Osteocyte (in vitro differentiated cells): Measurements from ENCODE around the gene ABCC1. TPM values are rescaled to one million over a fixed set of nuclear protein-coding genes. Genes with fewer than 3 reads are reported as not detected.

Source experiments
- DNase-seq: peaks from one replicate; pipeline ENCODE4 v3.0.0; 2021; ENCODE audit warnings: mixed read lengths; ENCODE audit not compliant: unreplicated experiment; ENCODE audit errors: extremely low spot score
- H3K27ac Mint-ChIP-seq: one replicate; pipeline ENCODE4 v1.8.0; 2021; ENCODE audit warnings: mild to moderate bottlenecking, mixed read lengths; ENCODE audit not compliant: unreplicated experiment
- H3K27me3 Mint-ChIP-seq: one replicate; pipeline ENCODE4 v1.8.0; 2021; ENCODE audit warnings: mixed read lengths; ENCODE audit not compliant: unreplicated experiment
- H3K36me3 Mint-ChIP-seq: one replicate; pipeline ENCODE4 v1.8.0; 2021; ENCODE audit warnings: mixed read lengths; ENCODE audit not compliant: unreplicated experiment
- H3K4me1 Mint-ChIP-seq: one replicate; pipeline ENCODE4 v1.8.0; 2021; ENCODE audit warnings: mixed read lengths; ENCODE audit not compliant: unreplicated experiment
- H3K4me3 Mint-ChIP-seq: one replicate; pipeline ENCODE4 v1.8.0; 2021; ENCODE audit warnings: mild to moderate bottlenecking, moderate library complexity, mixed read lengths; ENCODE audit not compliant: unreplicated experiment
- H3K9me3 Mint-ChIP-seq: one replicate; pipeline ENCODE4 v1.8.0; 2021; ENCODE audit warnings: mixed read lengths; ENCODE audit not compliant: unreplicated experiment
- CTCF ChIP-seq: fragments of 200-600 bp; sonication (generic); IDR thresholded peaks from 2 replicates; pipeline ENCODE4 v1.5.0; 2021; ENCODE audit warnings: antibody characterized with exemption, mild to moderate bottlenecking, moderate library complexity
- total RNA-seq: library from RNA; stranded (reverse); gene quantifications from 2 replicates; pipeline ENCODE4 v1.2.1, GENCODE V29; 2021

The ABCC1 gene
- total RNA-seq, 1 donor from 2014 or later: 256 TPM

- no peaks in the 10 kb centered on the region for H3K27me3 Mint-ChIP-seq
- peaks cover 67% of the 10 kb centered on the region for H3K36me3 Mint-ChIP-seq
- H3K4me3 Mint-ChIP-seq: no peak overlapping the region
- DNase-seq: no peak
- H3K4me1 Mint-ChIP-seq: peaks cover 16% of the 10 kb centered on the region
- no peak for TF ChIP-seq CTCF
- no peak overlapping the region for H3K27ac Mint-ChIP-seq
- H3K9me3 Mint-ChIP-seq: no peaks in the 10 kb centered on the region
These were observed 140.8 kb downstream of the ABCC1 start for GRCh38 chr16:16090238-16090637.

DNA sequence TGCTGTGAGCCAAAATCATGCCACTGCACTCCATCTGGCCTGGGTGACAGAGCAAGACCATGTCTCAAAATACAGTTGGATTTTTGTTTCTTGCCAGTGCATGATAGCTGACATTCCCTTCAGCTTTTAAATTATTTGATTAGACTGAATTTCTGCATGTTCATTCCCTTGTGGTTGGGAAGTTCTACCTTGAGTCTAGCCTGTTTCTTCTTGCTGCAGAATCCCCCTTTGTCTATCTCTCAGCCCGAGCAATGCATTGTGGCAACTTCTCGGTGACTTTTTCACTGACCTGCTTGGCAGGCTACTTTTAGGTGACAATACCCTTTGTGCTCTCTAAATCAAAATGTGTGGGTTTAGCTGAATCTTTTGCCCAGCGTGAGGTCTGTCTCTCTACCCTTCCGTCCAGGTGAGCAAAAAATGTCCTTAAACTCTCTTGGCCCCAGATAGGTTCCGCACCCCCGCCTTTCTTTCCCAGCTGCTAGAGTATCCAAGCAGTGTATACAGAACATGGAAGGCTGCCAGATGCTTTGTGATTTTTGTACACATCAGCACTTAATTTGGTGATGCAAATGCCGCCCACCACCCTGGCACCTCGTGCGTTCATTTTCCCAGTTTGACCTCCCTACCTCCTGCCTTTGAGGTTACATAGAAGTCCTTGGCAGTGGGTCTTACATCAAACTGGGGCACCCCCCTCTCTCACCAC, 143.7 kb downstream of the ABCC1 start:
- Mint-ChIP-seq H3K9me3 (no peaks in the 10 kb centered on the region), H3K4me1 (peaks cover 31% of the 10 kb centered on the region), H3K27ac (peak overlapping the region; percentile 13), H3K27me3 (no peaks in the 10 kb centered on the region), H3K36me3 (peaks cover 62% of the 10 kb centered on the region), H3K4me3 (no peak overlapping the region)
- no peak for TF ChIP-seq CTCF
- DNase-seq: no peak

GRCh38 chr16:16093628-16094332, 144.4 kb downstream of the ABCC1 start:
- no peak for TF ChIP-seq CTCF
- H3K27me3 Mint-ChIP-seq: no peaks in the 10 kb centered on the region
- no peak for DNase-seq
- peaks cover 31% of the 10 kb centered on the region for H3K4me1 Mint-ChIP-seq
- no peaks in the 10 kb centered on the region for H3K9me3 Mint-ChIP-seq
- no peak overlapping the region for H3K4me3 Mint-ChIP-seq
- peaks cover 64% of the 10 kb centered on the region for H3K36me3 Mint-ChIP-seq
- peak overlapping the region; percentile 36 for H3K27ac Mint-ChIP-seq

DNA sequence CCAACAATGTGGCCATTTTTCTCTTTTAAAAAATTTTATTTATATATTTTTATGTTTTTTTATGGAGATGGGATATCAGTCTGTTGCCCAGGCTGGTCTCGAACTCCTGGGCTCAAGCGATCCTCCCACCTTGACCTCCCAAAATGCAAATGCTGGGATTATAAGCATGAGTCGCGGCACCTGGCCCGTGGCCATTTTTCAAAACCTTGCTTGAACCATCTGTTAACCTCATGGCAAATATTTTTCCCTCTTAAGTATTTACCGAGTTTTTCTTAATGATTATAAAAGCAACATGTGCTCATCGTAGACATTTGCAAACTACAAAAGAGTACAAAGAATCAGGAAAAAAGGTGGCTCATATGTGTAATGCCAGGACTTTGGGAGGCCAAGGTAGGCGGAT, 146.2 kb downstream of the ABCC1 start:
- TF ChIP-seq CTCF: no peak
- Mint-ChIP-seq H3K27ac (peak overlapping the region; percentile 87), H3K4me3 (no peak overlapping the region), H3K27me3 (no peaks in the 10 kb centered on the region), H3K9me3 (no peaks in the 10 kb centered on the region), H3K36me3 (peaks cover 64% of the 10 kb centered on the region), H3K4me1 (peaks cover 31% of the 10 kb centered on the region)
- no peak for DNase-seq

DNA sequence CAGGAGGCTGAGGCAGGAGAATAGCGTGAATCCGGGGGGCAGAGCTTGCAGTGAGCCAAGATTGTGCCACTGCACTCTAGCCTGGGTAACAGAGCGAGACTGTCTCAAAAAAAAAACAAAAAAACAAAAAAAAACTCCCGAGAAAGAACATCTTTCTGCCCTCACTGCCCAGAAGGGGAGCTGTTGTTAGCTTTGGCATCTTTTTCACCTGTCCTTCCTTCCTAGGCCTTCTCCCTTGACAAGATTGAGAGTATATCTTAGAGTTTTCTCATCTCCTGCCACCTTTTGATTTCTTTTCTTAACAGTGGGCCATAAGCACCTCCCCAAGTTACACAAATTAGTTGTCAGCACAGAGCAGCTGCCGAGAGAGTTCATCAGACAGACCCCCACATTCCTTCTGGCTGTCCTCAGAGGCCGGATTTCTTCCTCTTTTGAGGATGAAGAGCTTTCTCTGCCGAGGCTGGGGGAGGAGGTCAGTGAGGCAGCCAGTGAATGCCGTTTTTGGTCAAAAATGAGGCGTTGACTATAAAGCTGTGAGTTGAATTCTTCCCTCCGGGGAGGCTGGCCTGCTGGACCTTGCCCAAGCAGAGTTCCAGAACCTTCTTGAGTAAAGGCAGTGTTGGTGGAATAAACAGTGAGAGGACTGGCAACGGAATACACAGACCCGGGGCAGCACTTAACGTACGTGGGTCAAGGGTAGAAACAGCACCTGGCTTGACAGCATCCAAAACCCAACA, 146.9 kb downstream of the ABCC1 start:
- Mint-ChIP-seq H3K27ac (peak overlapping the region; percentile 87), H3K4me3 (peak overlapping the region; percentile 3), H3K27me3 (no peaks in the 10 kb centered on the region), H3K9me3 (no peaks in the 10 kb centered on the region), H3K4me1 (peaks cover 28% of the 10 kb centered on the region), H3K36me3 (peaks cover 59% of the 10 kb centered on the region)
- TF ChIP-seq CTCF: peak; percentile 44
- DNase-seq: no peak
